Measurements from ENCODE around the gene KRT86.

DNA sequence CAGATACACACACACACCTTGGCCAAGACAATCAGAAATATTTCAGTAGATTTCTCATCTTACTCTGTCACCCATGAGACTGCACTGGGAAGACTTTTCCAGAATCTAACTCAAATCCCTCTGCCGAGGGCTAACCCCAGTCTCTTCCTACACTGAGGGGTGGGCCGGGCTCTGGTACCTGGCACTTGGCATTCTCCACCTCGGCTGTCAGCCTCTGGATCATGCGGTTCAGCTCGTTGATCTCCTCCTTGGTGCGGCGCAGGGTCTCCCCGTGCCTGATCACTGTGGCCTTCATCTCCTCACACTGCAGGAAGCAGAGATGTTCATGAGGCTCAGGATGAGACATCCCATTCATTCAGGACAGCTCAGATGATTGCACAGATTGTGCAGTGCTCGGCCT lies 41.8 kb downstream of the KRT86 start:
- TF ChIP-seq, protein P1, sequence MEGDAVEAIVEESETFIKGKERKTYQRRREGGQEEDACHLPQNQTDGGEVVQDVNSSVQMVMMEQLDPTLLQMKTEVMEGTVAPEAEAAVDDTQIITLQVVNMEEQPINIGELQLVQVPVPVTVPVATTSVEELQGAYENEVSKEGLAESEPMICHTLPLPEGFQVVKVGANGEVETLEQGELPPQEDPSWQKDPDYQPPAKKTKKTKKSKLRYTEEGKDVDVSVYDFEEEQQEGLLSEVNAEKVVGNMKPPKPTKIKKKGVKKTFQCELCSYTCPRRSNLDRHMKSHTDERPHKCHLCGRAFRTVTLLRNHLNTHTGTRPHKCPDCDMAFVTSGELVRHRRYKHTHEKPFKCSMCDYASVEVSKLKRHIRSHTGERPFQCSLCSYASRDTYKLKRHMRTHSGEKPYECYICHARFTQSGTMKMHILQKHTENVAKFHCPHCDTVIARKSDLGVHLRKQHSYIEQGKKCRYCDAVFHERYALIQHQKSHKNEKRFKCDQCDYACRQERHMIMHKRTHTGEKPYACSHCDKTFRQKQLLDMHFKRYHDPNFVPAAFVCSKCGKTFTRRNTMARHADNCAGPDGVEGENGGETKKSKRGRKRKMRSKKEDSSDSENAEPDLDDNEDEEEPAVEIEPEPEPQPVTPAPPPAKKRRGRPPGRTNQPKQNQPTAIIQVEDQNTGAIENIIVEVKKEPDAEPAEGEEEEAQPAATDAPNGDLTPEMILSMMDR (IDR thresholded peaks at IDR 0.05; ENCODE audit: low read depth, low read length), result no peak
- TF ChIP-seq EZH2phosphoT487 (IDR thresholded peaks at IDR 0.05; ENCODE audit: low read depth), result no peak

Data from OCI-LY3 (cell line).